ENCODE data around the gene XPNPEP2.

Gene XPNPEP2

DNA sequence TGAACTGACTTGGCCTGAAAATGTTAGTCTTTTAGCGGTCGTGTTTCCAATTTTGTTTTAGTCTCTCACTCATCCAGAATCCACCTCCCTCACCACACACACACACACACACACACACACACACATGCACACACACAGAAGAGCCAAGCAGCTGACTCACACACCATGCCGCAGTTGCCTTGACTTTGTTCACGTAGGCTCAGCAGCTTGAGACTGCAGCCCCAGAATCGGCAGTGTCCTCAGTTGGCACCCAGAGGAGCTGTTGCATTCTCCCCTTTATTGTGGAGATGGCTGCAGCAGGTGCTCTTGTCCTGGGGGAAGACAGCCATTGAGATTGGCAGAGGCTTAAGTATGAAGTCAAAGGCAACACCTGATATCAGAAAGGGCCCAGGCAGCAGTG lies 20.9 kb upstream of the XPNPEP2 start:
- TF ChIP-seq, protein P1, sequence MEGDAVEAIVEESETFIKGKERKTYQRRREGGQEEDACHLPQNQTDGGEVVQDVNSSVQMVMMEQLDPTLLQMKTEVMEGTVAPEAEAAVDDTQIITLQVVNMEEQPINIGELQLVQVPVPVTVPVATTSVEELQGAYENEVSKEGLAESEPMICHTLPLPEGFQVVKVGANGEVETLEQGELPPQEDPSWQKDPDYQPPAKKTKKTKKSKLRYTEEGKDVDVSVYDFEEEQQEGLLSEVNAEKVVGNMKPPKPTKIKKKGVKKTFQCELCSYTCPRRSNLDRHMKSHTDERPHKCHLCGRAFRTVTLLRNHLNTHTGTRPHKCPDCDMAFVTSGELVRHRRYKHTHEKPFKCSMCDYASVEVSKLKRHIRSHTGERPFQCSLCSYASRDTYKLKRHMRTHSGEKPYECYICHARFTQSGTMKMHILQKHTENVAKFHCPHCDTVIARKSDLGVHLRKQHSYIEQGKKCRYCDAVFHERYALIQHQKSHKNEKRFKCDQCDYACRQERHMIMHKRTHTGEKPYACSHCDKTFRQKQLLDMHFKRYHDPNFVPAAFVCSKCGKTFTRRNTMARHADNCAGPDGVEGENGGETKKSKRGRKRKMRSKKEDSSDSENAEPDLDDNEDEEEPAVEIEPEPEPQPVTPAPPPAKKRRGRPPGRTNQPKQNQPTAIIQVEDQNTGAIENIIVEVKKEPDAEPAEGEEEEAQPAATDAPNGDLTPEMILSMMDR (IDR thresholded peaks at IDR 0.05; ENCODE audit: control extremely low read depth, extremely low read depth, low read depth, missing control alignments): no peak
- CTCF ChIA-PET: no interaction called here
- POLR2A ChIA-PET: no interaction called here
- no peak for DNase-seq (ENCODE audit: extremely low spot score)

DNA sequence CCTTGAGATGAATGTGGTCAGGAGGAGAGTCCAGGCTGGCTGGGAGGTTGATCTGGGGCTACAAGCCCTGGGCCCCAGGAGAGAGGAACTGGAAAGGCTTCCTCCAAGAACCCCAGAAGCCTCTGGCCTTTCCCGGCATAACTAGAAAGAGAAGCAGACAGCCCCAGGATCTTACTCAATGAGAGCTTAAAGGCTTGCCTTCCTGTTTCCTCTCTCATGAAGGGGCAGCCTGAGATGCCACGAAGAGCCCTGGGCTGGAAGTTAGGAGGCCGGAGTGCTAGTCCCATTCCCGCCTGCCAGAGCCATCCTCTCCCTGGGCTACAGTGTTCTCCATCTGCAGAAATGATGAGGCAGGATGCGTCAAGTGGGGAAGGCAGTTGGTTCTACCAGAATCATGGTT lies 20.1 kb upstream of the XPNPEP2 start:
- CTCF ChIA-PET: no interaction called here

DNA sequence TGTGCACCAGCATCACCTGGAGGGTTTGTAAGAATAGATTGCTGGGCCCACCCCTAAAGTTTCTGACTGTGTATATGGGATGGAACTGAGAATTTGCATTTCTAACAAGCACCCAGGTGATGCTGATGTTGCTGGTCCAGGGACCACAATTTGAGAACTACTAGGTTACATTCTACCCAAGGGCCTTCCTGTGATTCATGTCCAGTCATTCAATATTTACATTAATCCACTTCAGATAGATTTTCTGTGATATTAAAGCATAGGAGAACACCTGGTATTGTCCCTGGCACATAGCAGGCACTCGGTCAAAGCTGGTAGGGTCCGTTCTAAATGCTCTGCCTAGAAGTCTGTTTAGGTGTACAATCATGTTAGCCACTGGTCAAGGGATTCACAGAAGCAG lies 19.5 kb upstream of the XPNPEP2 start:
- ChIA-PET POLR2A (no interaction called here), CTCF (no interaction called here)
- TF ChIP-seq, protein P1 (IDR thresholded peaks at IDR 0.05; ENCODE audit: control extremely low read depth, extremely low read depth, low read depth, missing control alignments): no peak
- DNase-seq (ENCODE audit: extremely low spot score): no peak

More for the DNA sequence above, 20.1 kb upstream of the XPNPEP2 start:
- POLR2A ChIA-PET: no interaction called here
- DNase-seq (ENCODE audit: extremely low spot score): no peak
- TF ChIP-seq, protein P1 (IDR thresholded peaks at IDR 0.05; ENCODE audit: control extremely low read depth, extremely low read depth, low read depth, missing control alignments): no peak

DNA sequence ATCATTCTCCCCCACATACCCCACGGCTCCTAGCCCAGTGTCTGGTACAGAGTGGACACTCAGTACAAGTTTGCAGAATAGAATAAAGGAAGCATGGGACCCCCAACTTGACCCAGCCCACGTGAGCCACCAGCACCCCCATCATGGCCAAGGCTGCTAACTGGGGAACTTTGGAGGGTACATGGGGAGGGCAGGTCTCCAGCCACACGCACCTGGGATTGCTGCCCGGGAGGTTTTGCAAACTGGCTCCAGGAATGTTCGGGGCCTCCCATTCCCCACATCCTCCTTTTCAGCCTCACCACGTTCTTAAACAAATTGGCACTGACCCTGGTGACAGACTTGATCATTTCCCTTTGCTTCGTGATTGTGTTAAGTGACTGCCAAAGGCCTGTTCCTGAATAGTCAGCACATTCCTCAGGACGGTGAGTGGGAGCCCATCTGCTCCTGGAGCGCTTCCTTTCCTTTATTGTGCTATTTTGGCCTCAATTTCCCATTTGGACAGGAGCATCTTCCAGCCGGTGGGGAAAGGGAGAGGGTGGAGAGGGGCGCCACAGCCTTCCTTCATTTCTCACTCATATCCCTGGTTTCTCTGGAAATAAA lies 18.7 kb upstream of the XPNPEP2 start:
- CTCF ChIA-PET: no interaction called here
- POLR2A ChIA-PET: no interaction called here
- DNase-seq (ENCODE audit: extremely low spot score): no peak
- TF ChIP-seq, protein P1 (IDR thresholded peaks at IDR 0.05; ENCODE audit: control extremely low read depth, extremely low read depth, low read depth, missing control alignments): no peak

DNA sequence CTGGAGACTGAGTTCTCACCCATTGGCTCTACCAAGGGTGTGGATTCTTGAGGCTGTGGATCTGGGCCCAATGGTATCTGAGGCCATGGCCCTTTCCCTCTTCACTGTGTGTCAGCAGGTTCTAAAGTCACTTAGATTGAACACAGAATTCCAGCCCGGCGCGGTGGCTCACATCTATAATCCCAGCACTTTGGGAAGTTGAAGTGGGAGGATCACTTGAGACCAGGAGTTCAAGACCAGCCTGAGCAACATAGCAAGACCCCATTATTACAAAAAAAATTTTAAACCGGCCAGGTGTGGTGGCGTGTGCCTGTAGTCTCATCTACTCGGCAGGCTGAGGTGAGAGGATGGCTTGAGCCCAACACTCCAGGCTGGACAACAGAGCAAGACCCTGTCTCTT lies 18.0 kb upstream of the XPNPEP2 start:
- TF ChIP-seq, protein P1 (IDR thresholded peaks at IDR 0.05; ENCODE audit: control extremely low read depth, extremely low read depth, low read depth, missing control alignments): no peak
- ChIA-PET CTCF (no interaction called here), POLR2A (no interaction called here)
- DNase-seq (ENCODE audit: extremely low spot score): no peak

DNA sequence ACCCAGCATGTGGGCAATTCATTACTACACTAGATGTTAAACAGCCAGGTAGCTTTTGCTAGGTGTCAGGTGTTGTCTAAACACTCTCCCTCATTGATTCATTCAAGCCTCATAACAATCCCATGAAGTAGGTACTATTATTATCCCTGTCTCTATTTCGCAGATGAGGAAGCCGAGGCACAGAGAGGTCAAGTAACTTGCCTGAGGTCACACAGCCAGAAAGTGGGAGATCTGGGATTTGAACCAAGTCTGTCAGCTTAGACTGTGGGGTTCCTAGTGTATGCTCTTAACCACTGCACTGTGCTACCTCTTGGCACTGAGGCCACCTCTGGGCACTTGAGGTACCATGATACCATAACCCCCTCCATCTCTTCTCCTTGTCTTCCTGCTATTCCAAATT lies 17.4 kb upstream of the XPNPEP2 start:
- DNase-seq (ENCODE audit: extremely low spot score): no peak
- ChIA-PET POLR2A (no interaction called here), CTCF (no interaction called here)
- TF ChIP-seq, protein P1 (IDR thresholded peaks at IDR 0.05; ENCODE audit: control extremely low read depth, extremely low read depth, low read depth, missing control alignments): no peak

DNA sequence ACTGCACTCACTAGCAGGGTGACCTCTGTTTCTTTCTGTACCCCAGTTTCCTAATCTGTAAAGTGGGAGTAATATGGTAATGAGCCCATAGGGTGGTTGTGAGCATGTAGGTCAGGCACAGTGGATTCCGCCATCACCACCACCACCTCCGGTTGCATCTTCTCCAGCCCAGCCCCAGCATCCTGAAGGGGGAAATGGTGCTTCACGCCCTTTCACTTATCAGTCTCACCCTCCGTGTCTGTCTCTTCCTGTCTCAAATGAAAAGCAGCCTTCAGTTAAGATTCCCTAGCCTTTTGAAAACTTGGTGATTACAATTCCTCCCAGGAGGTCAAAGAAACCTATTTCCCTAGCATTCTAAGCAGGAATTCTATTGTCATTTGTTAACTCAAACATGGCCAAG lies 16.9 kb upstream of the XPNPEP2 start:
- TF ChIP-seq, protein P1 (IDR thresholded peaks at IDR 0.05; ENCODE audit: control extremely low read depth, extremely low read depth, low read depth, missing control alignments): no peak
- CTCF ChIA-PET: no interaction called here
- no peak for DNase-seq (ENCODE audit: extremely low spot score)
- POLR2A ChIA-PET: no interaction called here

All from GM10248 (cell line).